Measurements from ENCODE around the gene BFAR. TPM values are rescaled to one million over a fixed set of nuclear protein-coding genes. Genes with fewer than 3 reads are reported as not detected.

The BFAR gene
- total and polyA plus RNA-seq, 2 donors, result 35.9 to 44.4 TPM

DNA sequence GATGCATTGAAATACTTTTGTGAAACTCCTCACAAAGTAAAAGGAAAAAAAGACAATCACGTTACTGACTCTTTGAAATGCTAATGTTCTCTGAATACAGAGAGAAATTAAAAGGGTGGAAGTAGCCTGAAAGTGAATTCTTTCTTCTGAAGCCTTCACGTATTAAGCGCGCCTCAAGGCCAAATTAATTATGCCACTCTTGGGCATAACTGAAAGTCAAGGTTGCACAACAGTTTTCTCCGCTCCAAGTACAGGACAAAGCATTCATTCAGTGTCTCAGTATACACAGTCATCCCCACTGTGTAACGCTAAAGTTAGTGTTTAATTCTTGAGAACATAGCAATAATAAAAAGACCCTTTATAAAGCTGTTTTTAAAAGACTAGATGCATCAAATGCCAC, 24.1 kb upstream of the BFAR start:
- Histone ChIP-seq H3K27me3 (ENCODE audit: control insufficient read depth in 2 of 2, insufficient read depth in 1 of 2, low read length in 1 of 2) (no peaks in the 10 kb centered on the region), H3K36me3 (ENCODE audit: control insufficient read depth in 2 of 2, insufficient read depth in 2 of 2, low read length in 1 of 2) (peaks cover 45 to 52% of the 10 kb centered on the region in 2 donors), H3K9me3 (ENCODE audit: control insufficient read depth in 2 of 2, insufficient read depth in 1 of 2, low read length in 1 of 2) (no peaks in the 10 kb centered on the region), H3K27ac (ENCODE audit: low read depth in 1 of 2, low read length in 1 of 2) (no peak overlapping the region), H3K4me3 (ENCODE audit: low read length in 2 of 2) (no peak overlapping the region), H3K4me1 (ENCODE audit: control insufficient read depth in 2 of 2, insufficient read depth in 2 of 2, low read length in 2 of 2) (no peaks in the 10 kb centered on the region)
- WGBS, result 96% methylated on average over 6 of the region's 6 CpGs
- DNase-seq (ENCODE audit: low read depth in 6 of 9, low spot score in 9 of 9), result no peak

DNA sequence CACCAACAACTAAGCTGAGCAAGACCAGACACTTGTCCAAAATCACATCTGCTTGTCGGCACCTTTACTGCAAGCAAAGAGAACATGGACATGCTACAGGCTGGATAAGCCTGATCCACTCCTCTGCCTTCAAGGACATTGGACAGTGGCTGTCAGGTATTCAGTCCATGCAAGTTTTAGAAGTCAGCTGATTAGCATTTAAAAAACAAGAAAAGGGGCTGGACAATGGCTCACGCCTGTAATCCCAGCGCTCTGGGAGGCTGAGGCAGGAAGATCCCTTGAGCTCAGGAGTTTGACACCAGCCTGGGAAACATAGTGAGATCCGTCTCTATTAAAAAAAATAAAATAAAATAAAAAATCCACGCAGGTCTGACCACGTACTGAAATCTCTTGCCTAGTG, 23.0 kb upstream of the BFAR start:
- H3K9me3 ChIP-seq (ENCODE audit: control insufficient read depth in 2 of 2, insufficient read depth in 1 of 2, low read length in 1 of 2), result no peaks in the 10 kb centered on the region
- WGBS, result 97% methylated on average over 6 of the region's 6 CpGs
- H3K4me3 ChIP-seq (ENCODE audit: low read length in 2 of 2), result no peak overlapping the region
- DNase-seq (ENCODE audit: low read depth in 6 of 9, low spot score in 9 of 9), result no peak
- peaks cover 54 to 57% of the 10 kb centered on the region in 2 donors for H3K36me3 ChIP-seq (ENCODE audit: control insufficient read depth in 2 of 2, insufficient read depth in 2 of 2, low read length in 1 of 2)
- H3K27me3 ChIP-seq (ENCODE audit: control insufficient read depth in 2 of 2, insufficient read depth in 1 of 2, low read length in 1 of 2), result no peaks in the 10 kb centered on the region
- no peaks in the 10 kb centered on the region for H3K4me1 ChIP-seq (ENCODE audit: control insufficient read depth in 2 of 2, insufficient read depth in 2 of 2, low read length in 2 of 2)
- no peak overlapping the region for H3K27ac ChIP-seq (ENCODE audit: low read depth in 1 of 2, low read length in 1 of 2)

DNA sequence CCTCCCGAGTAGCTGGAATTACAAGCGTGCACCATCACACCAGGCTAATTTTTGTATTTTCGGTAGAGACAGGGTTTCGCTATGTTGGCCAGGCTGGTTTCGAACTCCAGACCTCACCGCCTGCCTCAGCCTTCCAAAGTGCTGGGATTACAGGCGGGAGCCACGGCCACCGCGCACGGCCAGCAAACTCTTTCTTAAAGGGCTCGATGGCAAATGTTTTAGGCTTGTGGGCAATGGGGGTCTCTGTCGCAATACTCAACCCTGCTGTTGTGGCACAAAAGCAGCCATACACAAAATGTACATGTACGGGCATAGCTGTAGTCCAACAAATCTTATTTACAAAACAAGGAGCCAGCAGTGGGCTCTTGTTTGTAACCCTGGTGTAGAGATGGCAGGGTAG, 21.1 kb upstream of the BFAR start:
- Histone ChIP-seq H3K27me3 (ENCODE audit: control insufficient read depth in 2 of 2, insufficient read depth in 1 of 2, low read length in 1 of 2) (no peaks in the 10 kb centered on the region), H3K4me1 (ENCODE audit: control insufficient read depth in 2 of 2, insufficient read depth in 2 of 2, low read length in 2 of 2) (no peaks in the 10 kb centered on the region), H3K27ac (ENCODE audit: low read depth in 1 of 2, low read length in 1 of 2) (no peak overlapping the region), H3K4me3 (ENCODE audit: low read length in 2 of 2) (no peak overlapping the region), H3K9me3 (ENCODE audit: control insufficient read depth in 2 of 2, insufficient read depth in 1 of 2, low read length in 1 of 2) (no peaks in the 10 kb centered on the region), H3K36me3 (ENCODE audit: control insufficient read depth in 2 of 2, insufficient read depth in 2 of 2, low read length in 1 of 2) (peaks cover 62% of the 10 kb centered on the region in 2 donors)
- WGBS, result 98% methylated on average over 14 of the region's 14 CpGs
- no peak for DNase-seq (ENCODE audit: low read depth in 6 of 9, low spot score in 9 of 9)

DNA sequence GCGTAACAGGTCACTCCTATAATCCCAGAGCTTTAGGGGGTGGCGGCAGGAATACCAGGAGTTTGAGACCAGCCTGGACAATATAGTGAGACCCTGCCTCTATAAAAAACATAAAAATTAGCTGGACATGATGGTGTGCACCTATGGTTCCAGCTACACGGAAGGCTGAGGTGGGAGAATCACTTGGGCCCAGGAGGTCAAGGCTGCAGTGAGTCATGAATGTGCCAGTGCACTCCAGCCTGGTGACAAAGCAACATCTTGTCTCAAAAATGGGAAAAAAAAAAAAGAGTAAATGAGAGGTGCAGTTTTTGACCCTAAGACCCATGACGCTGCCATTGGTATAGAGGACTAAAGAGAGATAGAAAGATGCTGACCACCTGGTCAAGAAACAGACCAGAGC, 18.8 kb upstream of the BFAR start:
- 98% methylated on average over 4 of the region's 4 CpGs for WGBS
- DNase-seq (ENCODE audit: low read depth in 6 of 9, low spot score in 9 of 9), result no peak
- Histone ChIP-seq H3K36me3 (ENCODE audit: control insufficient read depth in 2 of 2, insufficient read depth in 2 of 2, low read length in 1 of 2) (peaks cover 52 to 54% of the 10 kb centered on the region in 2 donors), H3K4me3 (ENCODE audit: low read length in 2 of 2) (no peak overlapping the region), H3K27me3 (ENCODE audit: control insufficient read depth in 2 of 2, insufficient read depth in 1 of 2, low read length in 1 of 2) (no peaks in the 10 kb centered on the region), H3K27ac (ENCODE audit: low read depth in 1 of 2, low read length in 1 of 2) (no peak overlapping the region), H3K9me3 (ENCODE audit: control insufficient read depth in 2 of 2, insufficient read depth in 1 of 2, low read length in 1 of 2) (no peaks in the 10 kb centered on the region), H3K4me1 (ENCODE audit: control insufficient read depth in 2 of 2, insufficient read depth in 2 of 2, low read length in 2 of 2) (no peaks in the 10 kb centered on the region)

DNA sequence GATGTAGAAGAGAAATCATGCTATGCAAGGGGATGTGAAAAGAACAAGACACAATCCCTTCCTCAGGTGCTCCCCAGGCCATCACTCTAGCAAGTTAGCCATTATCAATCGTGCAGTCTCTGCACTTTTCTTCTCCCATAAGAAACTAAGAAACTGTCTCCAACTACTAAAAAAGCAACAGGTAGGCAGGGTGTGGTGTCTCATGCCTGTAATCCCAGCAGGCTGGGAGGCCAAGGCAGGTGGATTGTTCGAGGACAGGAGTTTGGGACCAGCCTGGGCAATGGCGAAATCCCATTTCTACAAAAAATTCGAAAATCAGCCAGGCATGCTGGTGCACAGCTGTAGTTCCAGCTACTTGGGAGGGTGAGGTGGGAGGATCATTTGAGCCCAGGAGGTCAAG, 16.5 kb upstream of the BFAR start:
- no peak for DNase-seq (ENCODE audit: low read depth in 6 of 9, low spot score in 9 of 9)
- Histone ChIP-seq H3K27ac (ENCODE audit: low read depth in 1 of 2, low read length in 1 of 2) (no peak overlapping the region), H3K36me3 (ENCODE audit: control insufficient read depth in 2 of 2, insufficient read depth in 2 of 2, low read length in 1 of 2) (peaks cover 43 to 51% of the 10 kb centered on the region in 2 donors), H3K4me1 (ENCODE audit: control insufficient read depth in 2 of 2, insufficient read depth in 2 of 2, low read length in 2 of 2) (no peaks in the 10 kb centered on the region), H3K4me3 (ENCODE audit: low read length in 2 of 2) (no peak overlapping the region), H3K27me3 (ENCODE audit: control insufficient read depth in 2 of 2, insufficient read depth in 1 of 2, low read length in 1 of 2) (no peaks in the 10 kb centered on the region), H3K9me3 (ENCODE audit: control insufficient read depth in 2 of 2, insufficient read depth in 1 of 2, low read length in 1 of 2) (no peaks in the 10 kb centered on the region)
- 97% methylated on average over 4 of the region's 4 CpGs for WGBS

DNA sequence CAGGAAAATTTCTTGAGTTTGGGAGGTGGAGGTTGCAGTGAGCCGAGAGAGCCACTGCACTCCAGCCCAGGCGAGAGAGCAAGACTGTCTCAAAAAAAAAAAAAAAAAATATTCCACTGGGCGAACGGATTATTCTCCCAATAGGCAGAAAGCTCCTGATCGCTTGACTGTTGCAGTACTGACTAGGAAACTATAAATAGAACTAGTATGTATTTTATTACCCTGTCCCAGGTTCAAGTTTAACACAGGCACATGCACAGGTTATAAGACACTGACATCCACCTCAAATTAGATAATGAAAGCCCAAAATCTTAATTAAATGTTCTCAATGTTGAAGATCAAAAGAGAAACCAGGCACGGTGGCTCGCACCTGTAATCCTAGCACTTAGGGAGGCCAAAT, 14.2 kb upstream of the BFAR start:
- no peak for DNase-seq (ENCODE audit: low read depth in 6 of 9, low spot score in 9 of 9)
- Histone ChIP-seq H3K27ac (ENCODE audit: low read depth in 1 of 2, low read length in 1 of 2) (no peak overlapping the region), H3K4me1 (ENCODE audit: control insufficient read depth in 2 of 2, insufficient read depth in 2 of 2, low read length in 2 of 2) (no peaks in the 10 kb centered on the region), H3K36me3 (ENCODE audit: control insufficient read depth in 2 of 2, insufficient read depth in 2 of 2, low read length in 1 of 2) (peaks cover 48 to 49% of the 10 kb centered on the region in 2 donors), H3K4me3 (ENCODE audit: low read length in 2 of 2) (no peak overlapping the region), H3K9me3 (ENCODE audit: control insufficient read depth in 2 of 2, insufficient read depth in 1 of 2, low read length in 1 of 2) (no peaks in the 10 kb centered on the region), H3K27me3 (ENCODE audit: control insufficient read depth in 2 of 2, insufficient read depth in 1 of 2, low read length in 1 of 2) (no peaks in the 10 kb centered on the region)
- 99% methylated on average over 7 of the region's 7 CpGs for WGBS

DNA sequence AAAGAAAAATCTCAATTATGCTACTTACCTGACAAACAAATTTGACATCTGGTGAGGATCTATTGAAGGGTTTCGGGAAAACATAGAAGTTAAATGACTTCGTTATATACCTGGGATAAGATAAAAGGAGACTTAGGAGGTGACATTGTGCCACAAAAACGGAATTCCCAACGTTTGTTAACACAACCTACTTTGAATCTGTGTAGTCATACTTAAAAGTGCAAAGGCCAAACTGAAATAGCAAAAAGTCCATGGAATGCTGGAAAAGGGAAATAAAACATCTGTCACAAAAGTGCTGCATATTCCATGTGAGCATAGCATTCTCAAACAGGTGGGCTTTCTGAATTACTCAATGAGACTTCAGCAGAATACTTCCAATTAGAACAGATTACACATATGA, 5.7 kb upstream of the BFAR start:
- WGBS, result 97% methylated on average over 4 of the region's 4 CpGs
- peaks cover 12 to 19% of the 10 kb centered on the region in 2 donors for H3K4me1 ChIP-seq (ENCODE audit: control insufficient read depth in 2 of 2, insufficient read depth in 2 of 2, low read length in 2 of 2)
- H3K9me3 ChIP-seq (ENCODE audit: control insufficient read depth in 2 of 2, insufficient read depth in 1 of 2, low read length in 1 of 2), result peaks cover 0 to 5% of the 10 kb centered on the region in 2 donors
- DNase-seq (ENCODE audit: low read depth in 6 of 9, low spot score in 9 of 9), result no peak
- peaks cover 20 to 29% of the 10 kb centered on the region in 2 donors for H3K36me3 ChIP-seq (ENCODE audit: control insufficient read depth in 2 of 2, insufficient read depth in 2 of 2, low read length in 1 of 2)
- H3K27me3 ChIP-seq (ENCODE audit: control insufficient read depth in 2 of 2, insufficient read depth in 1 of 2, low read length in 1 of 2), result no peaks in the 10 kb centered on the region
- H3K27ac ChIP-seq (ENCODE audit: low read depth in 1 of 2, low read length in 1 of 2), result no peak overlapping the region
- H3K4me3 ChIP-seq (ENCODE audit: low read length in 2 of 2), result no peak overlapping the region

DNA sequence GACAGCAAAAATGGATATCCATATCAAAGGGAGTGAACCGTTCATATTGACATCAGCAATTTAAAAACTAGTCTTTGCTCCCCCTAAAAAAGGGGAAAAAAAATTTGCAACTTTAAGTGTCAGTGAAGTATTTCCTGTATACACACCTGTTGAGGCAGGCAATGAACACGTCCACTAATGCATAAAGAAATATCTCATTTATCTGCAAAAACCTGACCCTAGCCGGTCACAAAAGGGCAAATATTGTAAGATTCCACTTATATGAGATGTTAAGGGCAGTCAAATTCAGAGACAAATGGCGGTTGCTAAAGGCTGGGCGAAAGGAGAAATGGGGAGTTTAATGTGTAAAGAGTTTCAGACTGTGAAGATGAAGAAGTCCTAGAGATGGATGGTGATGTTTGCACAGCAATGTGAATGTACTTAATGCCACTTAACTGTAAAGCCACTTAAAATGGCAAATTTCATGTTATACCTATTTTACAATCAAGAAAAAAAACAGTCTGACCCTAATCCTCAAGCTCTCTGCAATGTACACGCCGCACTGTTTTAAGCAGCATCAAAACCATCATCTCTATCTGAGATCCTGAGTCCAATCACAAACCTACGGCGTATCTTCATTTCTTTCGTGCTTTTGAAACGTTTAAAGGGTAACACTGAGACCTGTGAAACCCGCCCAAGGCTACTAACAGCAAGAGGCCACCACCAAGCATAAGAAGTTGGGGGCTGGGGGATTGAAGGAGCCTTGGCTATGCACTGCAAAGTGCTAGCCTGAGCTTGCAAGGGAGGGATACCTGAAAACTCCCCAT, 3.7 kb upstream of the BFAR start:
- peak in 2 of 9 donors; percentile 3 to 4 for DNase-seq (ENCODE audit: low read depth in 6 of 9, low spot score in 9 of 9)
- 70% methylated on average over 12 of the region's 12 CpGs for WGBS
- H3K9me3 ChIP-seq (ENCODE audit: control insufficient read depth in 2 of 2, insufficient read depth in 1 of 2, low read length in 1 of 2), result peaks cover 0 to 5% of the 10 kb centered on the region in 2 donors
- H3K27me3 ChIP-seq (ENCODE audit: control insufficient read depth in 2 of 2, insufficient read depth in 1 of 2, low read length in 1 of 2), result no peaks in the 10 kb centered on the region
- H3K27ac ChIP-seq (ENCODE audit: low read depth in 1 of 2, low read length in 1 of 2), result peak overlapping the region; percentile 38 to 95
- H3K4me3 ChIP-seq (ENCODE audit: low read length in 2 of 2), result peak overlapping the region; percentile 72 to 93
- H3K36me3 ChIP-seq (ENCODE audit: control insufficient read depth in 2 of 2, insufficient read depth in 2 of 2, low read length in 1 of 2), result peaks cover 8 to 22% of the 10 kb centered on the region in 2 donors
- peaks cover 17 to 24% of the 10 kb centered on the region in 2 donors for H3K4me1 ChIP-seq (ENCODE audit: control insufficient read depth in 2 of 2, insufficient read depth in 2 of 2, low read length in 2 of 2)

DNA sequence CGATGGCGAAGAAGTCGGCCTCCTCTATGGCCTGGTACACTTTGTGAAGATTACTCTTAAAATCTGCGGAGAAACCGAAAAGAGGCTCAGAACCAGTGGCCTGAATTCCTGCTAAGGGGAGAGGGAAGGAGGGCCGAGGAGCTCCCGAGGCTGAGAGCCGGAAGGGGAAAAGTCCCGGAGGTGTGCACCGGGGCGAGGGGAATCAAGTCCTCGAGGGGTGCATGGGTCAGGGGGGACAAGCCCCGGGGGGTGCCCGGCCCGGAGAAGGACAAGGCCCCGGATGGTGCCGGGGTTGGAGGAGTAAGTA, 3.2 kb upstream of the BFAR start:
- Histone ChIP-seq H3K27ac (ENCODE audit: low read depth in 1 of 2, low read length in 1 of 2) (peak overlapping the region; percentile 94 to 95), H3K36me3 (ENCODE audit: control insufficient read depth in 2 of 2, insufficient read depth in 2 of 2, low read length in 1 of 2) (peaks cover 5 to 21% of the 10 kb centered on the region in 2 donors), H3K27me3 (ENCODE audit: control insufficient read depth in 2 of 2, insufficient read depth in 1 of 2, low read length in 1 of 2) (no peaks in the 10 kb centered on the region), H3K4me3 (ENCODE audit: low read length in 2 of 2) (peak overlapping the region; percentile 72 to 93), H3K4me1 (ENCODE audit: control insufficient read depth in 2 of 2, insufficient read depth in 2 of 2, low read length in 2 of 2) (peaks cover 21 to 29% of the 10 kb centered on the region in 2 donors), H3K9me3 (ENCODE audit: control insufficient read depth in 2 of 2, insufficient read depth in 1 of 2, low read length in 1 of 2) (peaks cover 0 to 5% of the 10 kb centered on the region in 2 donors)
- peak in 1 of 9 donors; percentile 22 for DNase-seq (ENCODE audit: low read depth in 6 of 9, low spot score in 9 of 9)
- WGBS, result 4% methylated on average over 17 of the region's 17 CpGs
